GM12864 (cell line): ENCODE data around the gene ALOX12B.
"Not testable (repeated sequence)": the region's sequence is repeated elsewhere in the genome, so short reads cannot be mapped to it uniquely, and the experiment has no call there.

Source experiments
- DNase-seq: peaks from one replicate; pipeline ENCODE4 v3.0.0-alpha.2; 2011; ENCODE audit warnings: low read depth
- H3K4me3 ChIP-seq: 2 replicates; pipeline ENCODE4 v1.5.1; 2011; ENCODE audit warnings: mild to moderate bottlenecking, low read depth, low read length, control low read depth
- CTCF ChIP-seq: IDR thresholded peaks from 2 replicates; pipeline ENCODE4 v1.5.1; 2011; ENCODE audit warnings: low read depth, mild to moderate bottlenecking, moderate library complexity, low read length, control low read depth, inconsistent platforms; ENCODE audit errors: missing control alignments

The ALOX12B gene

GRCh38 chr17:8031261-8031661, 56.3 kb downstream of the ALOX12B start:
- TF ChIP-seq CTCF: no peak
- H3K4me3 ChIP-seq: no peak overlapping the region
- DNase-seq: no peak

- no peak overlapping the region for H3K4me3 ChIP-seq
- DNase-seq: no peak
- no peak for TF ChIP-seq CTCF
These were observed 58.4 kb downstream of the ALOX12B start for GRCh38 chr17:8029121-8029520.

GRCh38 chr17:8025176-8025911, 62.2 kb downstream of the ALOX12B start:
- no peak overlapping the region for H3K4me3 ChIP-seq
- DNase-seq: no peak
- no peak for TF ChIP-seq CTCF

- not testable (repeated sequence) for DNase-seq, H3K4me3 ChIP-seq
These were observed 63.4 kb downstream of the ALOX12B start for GRCh38 chr17:8024161-8024560.
